SK-N-SH (cell line): Measurements from ENCODE around the gene DTX1.
A peak's percentile ranks its signal among the peaks of the same experiment; 100 is the strongest.

Experiments used
- CTCF ChIP-seq: fragments of 200-600 bp; sonication (generic); IDR thresholded peaks from 2 replicates; pipeline ENCODE4 v1.6.1; 2017; ENCODE audit warnings: antibody characterized with exemption, mild to moderate bottlenecking, moderate library complexity
- EP300 ChIP-seq, 2 experiments: IDR thresholded peaks; 2 replicates each; pipeline versions ENCODE4 v1.4.0 to v1.6.1; 2012; ENCODE audit warnings: borderline replicate concordance in 1 of 2, low read depth in 1 of 2, low read length in 1 of 2
- FOXM1 ChIP-seq: IDR thresholded peaks from 2 replicates; pipeline ENCODE4 v1.4.0; 2012; ENCODE audit warnings: low read depth, mild to moderate bottlenecking
- GABPA ChIP-seq: IDR thresholded peaks from 2 replicates; pipeline ENCODE4 v1.4.0; 2012; ENCODE audit warnings: low read depth, mild to moderate bottlenecking
- POLR2AphosphoS5 ChIP-seq: IDR thresholded peaks from 2 replicates; pipeline ENCODE4 v1.6.1; 2012; ENCODE audit warnings: low read depth, low read length
- REST ChIP-seq: IDR thresholded peaks from 2 replicates; pipeline ENCODE4 v1.6.1; 2012; ENCODE audit warnings: mild to moderate bottlenecking, low read depth, low read length, moderate library complexity
- SIN3A ChIP-seq: IDR thresholded peaks from 2 replicates; pipeline ENCODE4 v1.6.1; 2012; ENCODE audit warnings: low read depth, mild to moderate bottlenecking, low read length, moderate library complexity, borderline replicate concordance
- SMC3 ChIP-seq: IDR thresholded peaks from 2 replicates; pipeline ENCODE4 v1.6.1; 2012; ENCODE audit warnings: low read depth, low read length, improper control_type of control experiment
- TAF1 ChIP-seq: IDR thresholded peaks from 2 replicates; pipeline ENCODE4 v1.6.1; 2012; ENCODE audit warnings: low read depth, mild to moderate bottlenecking, low read length, moderate library complexity, borderline replicate concordance
- TEAD4 ChIP-seq: IDR thresholded peaks from 2 replicates; pipeline ENCODE4 v1.4.0; 2012; ENCODE audit warnings: mild to moderate bottlenecking, borderline replicate concordance; ENCODE audit not compliant: insufficient read depth
- USF2 ChIP-seq: fragments of 150-350 bp; IDR thresholded peaks from 2 replicates; pipeline ENCODE4 v1.6.1; 2017; ENCODE audit warnings: antibody characterized with exemption, low read length, low read depth, borderline replicate concordance
- YY1 ChIP-seq: IDR thresholded peaks from 2 replicates; pipeline ENCODE4 v1.4.0; 2012; ENCODE audit warnings: low read depth, mild to moderate bottlenecking
- TF ChIP-seq, protein P1 (sequence below): IDR thresholded peaks from 2 replicates; pipeline ENCODE4 v1.4.0; 2012; ENCODE audit warnings: low read depth
- TF ChIP-seq, protein P2 (sequence below): IDR thresholded peaks from 2 replicates; pipeline ENCODE4 v1.4.0; 2012; ENCODE audit warnings: low read depth, borderline replicate concordance

DNA sequence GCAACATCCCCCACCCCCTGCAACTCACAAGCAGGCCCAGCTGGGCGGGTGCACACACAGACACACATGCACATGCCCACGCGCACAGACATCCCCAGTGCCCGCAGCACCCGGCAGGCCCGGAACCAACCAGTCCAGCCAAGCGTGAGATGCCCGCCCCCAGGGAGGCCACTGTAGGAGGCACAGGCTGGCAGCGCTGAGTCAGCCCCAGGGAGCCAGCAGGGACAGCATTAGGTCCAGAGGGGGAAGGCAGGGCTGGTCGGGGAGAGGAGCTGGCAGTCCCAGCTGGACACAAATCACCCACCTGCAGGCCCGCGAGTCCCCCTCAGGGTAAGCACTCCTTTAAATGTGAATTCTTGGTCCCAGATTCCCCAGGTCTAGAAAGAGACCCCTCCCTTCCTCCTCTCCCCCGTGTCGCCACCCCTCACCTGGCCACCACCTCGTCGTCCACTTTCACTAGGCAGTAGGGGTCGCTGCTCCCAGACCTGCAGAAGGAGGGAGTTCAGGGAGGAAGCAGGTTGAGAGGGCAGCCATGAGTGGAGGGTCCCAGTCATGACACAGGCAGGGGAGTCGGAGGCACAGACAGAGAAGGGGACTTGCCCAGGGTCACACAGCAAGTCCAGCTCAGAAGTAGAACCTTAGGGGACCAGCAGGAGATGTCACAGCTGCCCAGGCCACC lies 74.1 kb downstream of the DTX1 start:
- peak; percentile 35 for TF ChIP-seq CTCF
- TF ChIP-seq, protein P1, sequence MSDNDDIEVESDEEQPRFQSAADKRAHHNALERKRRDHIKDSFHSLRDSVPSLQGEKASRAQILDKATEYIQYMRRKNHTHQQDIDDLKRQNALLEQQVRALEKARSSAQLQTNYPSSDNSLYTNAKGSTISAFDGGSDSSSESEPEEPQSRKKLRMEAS: no peak
- TF ChIP-seq USF2: no peak
- no peak for TF ChIP-seq POLR2AphosphoS5
- TF ChIP-seq FOXM1: no peak
- no peak for TF ChIP-seq YY1
- no peak for TF ChIP-seq GABPA
- TF ChIP-seq TAF1: no peak
- no peak for TF ChIP-seq SIN3A
- no peak for TF ChIP-seq EP300 (IDR thresholded peaks at IDR 0.05; ENCODE audit: borderline replicate concordance in 1 of 2, low read depth in 1 of 2, low read length in 1 of 2)
- TF ChIP-seq REST: no peak
- TF ChIP-seq, protein P2, sequence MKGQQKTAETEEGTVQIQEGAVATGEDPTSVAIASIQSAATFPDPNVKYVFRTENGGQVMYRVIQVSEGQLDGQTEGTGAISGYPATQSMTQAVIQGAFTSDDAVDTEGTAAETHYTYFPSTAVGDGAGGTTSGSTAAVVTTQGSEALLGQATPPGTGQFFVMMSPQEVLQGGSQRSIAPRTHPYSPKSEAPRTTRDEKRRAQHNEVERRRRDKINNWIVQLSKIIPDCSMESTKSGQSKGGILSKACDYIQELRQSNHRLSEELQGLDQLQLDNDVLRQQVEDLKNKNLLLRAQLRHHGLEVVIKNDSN: no peak
- TF ChIP-seq TEAD4: no peak
- no peak for TF ChIP-seq SMC3
